Stimulated activated CD4-positive, alpha-beta T cell treated with anti-CD3 and anti-CD28 coated beads, Interleukin-1b, Interleukin-23, amount 100 ng/mL, for 24 hours (primary cell): Measurements from ENCODE around the gene CAMK2B.

Experiments
- DNase-seq, 4 experiments: peaks; one replicate each; pipeline ENCODE4 v3.0.0-alpha.2; 2020; ENCODE audit warnings: low read depth in 4 of 4, low spot score in 1 of 4

The CAMK2B gene

GRCh38 chr7:44258423-44258760 lies 67.0 kb downstream of the CAMK2B start:
- peak in 1 of 4 experiments; percentile 14 for DNase-seq

GRCh38 chr7:44257618-44258422 lies 67.6 kb downstream of the CAMK2B start:
- DNase-seq: peak; percentile 43 to 72 (median 54)

GRCh38 chr7:44257213-44257612 lies 68.2 kb downstream of the CAMK2B start:
- DNase-seq: no peak

GRCh38 chr7:44256459-44256858 lies 68.9 kb downstream of the CAMK2B start:
- DNase-seq: no peak

GRCh38 chr7:44251881-44252280 lies 73.5 kb downstream of the CAMK2B start:
- DNase-seq: no peak

GRCh38 chr7:44251269-44251668 lies 74.1 kb downstream of the CAMK2B start:
- no peak for DNase-seq

- no peak for DNase-seq
Measured at GRCh38 chr7:44249639-44250234, 75.7 kb downstream of the CAMK2B start.

- DNase-seq: no peak
Measured at GRCh38 chr7:44247868-44248651, 77.3 kb downstream of the CAMK2B start.

GRCh38 chr7:44246396-44247113 lies 78.8 kb downstream of the CAMK2B start:
- no peak for DNase-seq

GRCh38 chr7:44244282-44244681 lies 81.1 kb downstream of the CAMK2B start:
- peak in 2 of 4 experiments; percentile 14 to 28 for DNase-seq

- DNase-seq: no peak
Measured at GRCh38 chr7:44242091-44242490, 83.3 kb downstream of the CAMK2B start.

GRCh38 chr7:44240983-44241510 lies 84.3 kb downstream of the CAMK2B start:
- peak in 3 of 4 experiments; percentile 36 to 43 (median 42) for DNase-seq

- DNase-seq: no peak
Measured at GRCh38 chr7:44240376-44240775, 85.0 kb downstream of the CAMK2B start.

GRCh38 chr7:44239361-44239760 lies 86.0 kb downstream of the CAMK2B start:
- no peak for DNase-seq

- no peak for DNase-seq
Measured at GRCh38 chr7:44238116-44238695, 87.2 kb downstream of the CAMK2B start.

- DNase-seq: no peak
Measured at GRCh38 chr7:44237696-44238095, 87.7 kb downstream of the CAMK2B start.

- no peak for DNase-seq
Measured at GRCh38 chr7:44236333-44236728, 89.1 kb downstream of the CAMK2B start.

- no peak for DNase-seq
Measured at GRCh38 chr7:44235582-44236332, 89.6 kb downstream of the CAMK2B start.

GRCh38 chr7:44235066-44235465 lies 90.3 kb downstream of the CAMK2B start:
- DNase-seq: no peak
